Skin of body (tissue), 2 donors: ENCODE measurements around the gene CCDC178. TPM values are rescaled to one million over a fixed set of nuclear protein-coding genes. Genes with fewer than 3 reads are reported as not detected.
"Not testable (repeated sequence)": the region's sequence is repeated elsewhere in the genome, so short reads cannot be mapped to it uniquely, and the experiment has no call there.

Source experiments
- DNase-seq: peaks from one replicate; lab custom pipeline; 2025; lab: John Stamatoyannopoulos, UW
- total RNA-seq: library from RNA; depleted of rRNA; stranded (reverse); fragments of >200 nt; gene quantifications from one replicate; pipeline ENCODE4 v1.2.3, GENCODE V29; 2014

CCDC178 gene
- total RNA-seq, 1 donor from 2014 or later: 0.99 TPM

DNA sequence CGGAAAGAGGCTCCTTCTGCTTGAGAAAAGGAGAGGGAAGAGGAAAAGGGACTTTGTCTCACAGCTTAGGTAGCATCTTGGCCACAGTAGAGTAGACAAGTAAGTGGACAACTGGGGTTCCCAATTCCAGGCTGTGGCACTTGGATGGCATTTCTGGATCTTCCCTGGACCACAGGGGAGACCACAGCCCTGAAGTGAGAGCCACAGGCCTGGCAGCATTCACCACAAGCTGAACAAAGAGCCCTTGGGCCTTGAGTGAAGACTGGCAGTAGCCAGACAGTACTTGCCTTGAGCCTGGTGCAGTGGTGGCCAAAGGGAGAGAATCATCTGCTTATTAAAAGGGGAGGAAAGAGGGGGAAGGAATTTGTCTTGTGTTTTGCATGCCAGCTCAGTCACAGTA lies 441.6 kb downstream of the CCDC178 start:
- no peak for DNase-seq

DNA sequence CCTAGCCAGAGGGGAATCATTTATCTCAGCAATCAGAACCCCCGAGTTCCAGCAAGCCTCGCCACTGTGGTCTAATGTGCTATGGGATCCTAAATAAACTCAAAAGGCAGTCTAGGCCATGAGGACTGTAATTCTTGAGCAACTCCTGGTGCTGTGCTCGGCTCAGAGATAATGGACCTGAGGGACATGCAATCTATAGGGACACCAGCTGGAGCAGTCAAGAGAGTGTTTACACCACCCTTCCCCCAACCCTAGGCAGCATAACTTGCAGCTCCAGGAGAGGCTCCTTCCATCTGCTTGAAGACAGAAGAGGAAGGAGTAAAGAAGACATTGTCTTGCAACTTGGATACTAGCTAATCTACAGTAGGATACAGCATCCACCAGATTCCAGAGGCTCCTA lies 442.2 kb downstream of the CCDC178 start:
- no peak for DNase-seq

DNA sequence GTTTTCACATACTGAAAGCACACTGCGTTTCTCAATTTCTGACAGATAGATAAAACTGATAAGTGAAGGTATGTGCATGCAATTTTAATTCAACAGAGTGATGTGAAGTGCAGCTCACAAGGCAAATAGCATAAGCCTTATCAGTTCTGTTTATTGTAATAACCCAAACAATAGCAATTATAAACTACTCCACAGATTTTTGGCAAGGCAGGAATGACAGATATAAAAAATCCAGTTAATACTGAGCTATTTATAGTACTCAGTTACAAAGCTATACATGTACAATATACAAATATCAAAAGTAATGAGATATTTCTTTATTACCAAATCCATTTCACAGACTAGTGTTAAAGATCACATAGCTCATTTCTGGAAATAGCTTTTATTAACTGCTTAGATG lies 456.8 kb downstream of the CCDC178 start:
- no peak for DNase-seq

GRCh38 chr18:32980896-32981295 lies 459.6 kb downstream of the CCDC178 start:
- DNase-seq: no peak

- no peak for DNase-seq
Observed at GRCh38 chr18:32975501-32975900, 465.0 kb downstream of the CCDC178 start.

- DNase-seq: no peak
Observed at GRCh38 chr18:32975163-32975436, 465.4 kb downstream of the CCDC178 start.

DNA sequence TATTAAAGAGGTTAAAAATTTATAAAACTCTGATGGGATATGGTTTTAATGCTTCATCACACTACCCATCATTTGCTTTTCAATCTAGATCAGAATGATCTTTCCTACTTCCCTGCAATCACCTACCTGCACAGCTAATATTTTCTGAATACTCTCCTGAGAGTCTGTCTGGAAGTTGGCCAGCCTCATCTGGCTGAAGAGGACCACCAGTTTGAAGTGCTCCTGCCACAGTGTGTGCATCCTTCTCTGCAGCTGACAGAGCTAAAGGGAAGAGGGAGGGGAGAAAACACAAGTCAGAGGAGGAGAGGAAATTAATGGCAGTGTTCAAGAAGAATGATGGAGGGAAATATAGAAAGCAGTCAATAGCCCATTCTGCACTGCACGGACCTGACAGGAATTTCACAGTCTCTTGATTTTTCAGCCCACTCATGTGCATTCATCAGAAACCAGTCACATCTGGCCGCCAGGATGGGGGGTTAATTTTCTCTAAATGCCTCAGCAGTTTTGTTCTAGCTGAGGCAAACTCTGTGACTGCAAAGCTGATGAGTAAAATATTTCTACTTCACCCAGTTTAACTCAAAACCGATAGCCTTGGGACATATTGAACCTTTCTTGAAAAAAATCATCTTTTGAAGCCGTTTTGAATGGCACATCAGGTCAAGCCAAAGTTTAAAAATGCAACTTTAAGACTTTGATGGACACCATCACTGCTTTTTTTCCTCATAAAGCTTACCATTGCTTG lies 465.9 kb downstream of the CCDC178 start:
- no peak for DNase-seq

DNA sequence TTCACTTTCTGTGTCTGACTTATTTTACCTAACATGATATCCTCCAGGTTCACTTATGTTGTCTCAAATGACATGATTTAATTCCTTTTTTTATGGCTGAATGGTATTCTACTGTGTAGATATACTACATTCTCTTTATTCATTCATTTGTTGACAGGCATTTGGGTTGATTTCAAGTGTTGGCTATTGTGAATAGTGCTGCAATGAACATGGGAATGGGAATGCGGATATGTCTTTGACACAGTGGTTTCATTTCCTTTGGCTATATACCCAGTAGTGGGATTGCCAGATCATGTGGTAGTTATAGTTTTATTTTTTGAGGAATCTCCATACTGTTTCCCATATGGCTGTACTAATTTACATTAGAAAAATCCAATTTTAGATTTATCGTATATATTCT lies 472.3 kb downstream of the CCDC178 start:
- peak; percentile 58 for DNase-seq

DNA sequence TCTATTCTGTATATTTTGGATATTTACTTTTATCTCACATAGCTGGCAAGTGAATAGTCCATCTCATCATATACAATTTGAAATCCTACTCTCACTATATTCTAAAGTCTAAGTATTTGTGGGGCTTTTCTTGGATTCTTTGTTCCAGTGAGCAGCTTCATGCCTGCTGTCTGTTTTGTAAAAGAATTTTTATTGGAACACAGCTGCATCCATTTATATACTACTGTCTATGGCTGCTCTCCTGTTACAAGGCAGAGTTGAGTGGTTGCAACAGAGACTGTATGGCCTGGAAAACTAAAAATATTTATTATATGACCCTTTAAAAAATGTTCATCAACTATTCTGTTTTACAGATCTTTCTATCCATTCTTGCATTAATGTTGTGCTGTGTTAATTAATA lies 474.4 kb downstream of the CCDC178 start:
- peak; percentile 6 for DNase-seq

DNA sequence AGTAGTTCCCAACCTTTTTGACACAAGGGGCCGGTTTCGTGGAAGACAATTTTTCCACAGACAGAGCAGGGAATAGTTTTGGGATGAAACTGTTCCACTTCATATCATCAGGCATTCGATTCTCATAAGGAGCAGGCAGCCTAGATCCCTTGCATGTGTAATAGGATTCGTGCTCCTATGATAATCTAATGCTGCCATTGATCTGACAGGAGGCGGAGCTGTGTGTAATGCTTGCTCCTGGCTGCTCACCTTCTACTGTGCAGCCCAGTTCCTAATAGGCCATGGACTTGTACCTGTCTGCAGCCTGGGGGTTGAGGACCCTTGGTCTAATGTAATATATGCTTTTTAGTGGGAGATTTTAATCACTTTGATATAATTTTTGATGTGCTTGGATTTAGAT lies 479.0 kb downstream of the CCDC178 start:
- DNase-seq: no peak

GRCh38 chr18:32958746-32959145 lies 481.8 kb downstream of the CCDC178 start:
- no peak for DNase-seq

- peak; percentile 4 for DNase-seq
Observed at GRCh38 chr18:32956591-32957315, 483.8 kb downstream of the CCDC178 start.

- not testable (repeated sequence) for DNase-seq
Observed at GRCh38 chr18:32952318-32952717, 488.2 kb downstream of the CCDC178 start.

- no peak for DNase-seq
Observed at GRCh38 chr18:32937597-32937996, 502.9 kb downstream of the CCDC178 start.

GRCh38 chr18:32937066-32937465 lies 503.5 kb downstream of the CCDC178 start:
- DNase-seq: no peak

- DNase-seq: no peak
Observed at GRCh38 chr18:32934201-32934600, 506.3 kb downstream of the CCDC178 start.

GRCh38 chr18:32930695-32931301 lies 509.7 kb downstream of the CCDC178 start:
- DNase-seq: peak; percentile 3

DNA sequence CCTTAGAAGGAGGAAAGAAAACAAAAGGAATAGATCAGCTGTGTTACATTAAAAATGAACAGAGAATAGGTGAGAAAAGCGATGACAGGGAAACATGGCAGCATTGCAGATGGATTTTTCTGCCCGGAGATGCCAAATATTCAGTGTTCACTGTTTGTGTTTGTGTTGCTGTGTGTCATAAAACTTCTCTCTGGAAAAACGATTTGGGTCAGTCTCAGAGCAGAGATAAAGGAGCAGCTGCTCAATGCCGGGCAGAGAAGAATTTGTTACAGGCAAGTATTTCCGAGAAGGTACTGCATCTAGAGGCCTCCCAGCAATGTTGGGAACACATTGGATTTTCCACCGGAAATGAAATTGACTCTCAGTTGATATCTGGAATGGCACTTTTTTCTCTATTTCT lies 511.3 kb downstream of the CCDC178 start:
- DNase-seq: no peak

- DNase-seq: no peak
Observed at GRCh38 chr18:32922951-32923430, 517.5 kb downstream of the CCDC178 start.

DNA sequence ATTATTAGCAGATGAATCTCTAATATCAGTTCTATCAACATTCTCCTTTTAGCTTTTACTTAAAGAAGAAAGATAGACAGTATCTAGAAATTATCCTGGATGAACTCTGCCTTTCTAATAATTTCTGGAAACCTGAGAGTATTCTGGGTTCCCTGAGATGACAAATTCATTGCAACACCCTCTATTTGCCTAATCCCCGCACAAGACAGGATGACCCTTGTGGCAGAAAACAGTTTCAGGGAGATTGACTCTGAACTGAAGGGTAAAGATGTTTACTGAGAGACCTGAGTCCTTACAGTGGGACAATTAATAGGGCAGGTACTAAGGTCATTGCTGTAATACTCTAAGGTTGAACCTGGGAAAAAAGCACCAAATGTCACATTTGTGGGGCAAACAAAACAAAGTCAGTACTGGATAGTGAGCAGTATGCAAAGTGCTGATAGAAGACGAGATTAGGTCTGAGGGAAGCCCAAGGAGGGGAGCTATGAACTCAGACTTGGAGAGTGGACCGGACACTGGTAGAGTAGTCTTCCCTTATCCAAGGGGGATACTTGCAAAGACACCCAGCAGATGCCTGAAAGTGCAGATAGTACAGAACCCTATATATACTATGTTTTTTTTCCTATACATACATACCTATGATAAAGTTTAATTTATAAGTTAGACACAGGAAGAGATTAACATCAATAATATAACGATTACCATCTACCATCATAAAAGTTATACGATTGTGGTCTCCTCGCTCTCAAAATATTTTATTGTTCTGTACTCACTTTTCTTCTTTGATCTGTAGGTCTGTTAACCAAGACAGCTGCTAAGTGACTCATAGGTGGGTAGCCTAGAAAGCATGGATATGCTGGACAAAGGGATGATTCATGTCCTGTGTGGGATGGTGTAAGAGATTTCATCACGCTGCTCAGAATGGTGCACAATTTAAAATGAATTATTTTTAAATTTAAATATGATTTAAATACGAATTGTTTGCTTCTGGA lies 519.4 kb downstream of the CCDC178 start:
- no peak for DNase-seq

DNA sequence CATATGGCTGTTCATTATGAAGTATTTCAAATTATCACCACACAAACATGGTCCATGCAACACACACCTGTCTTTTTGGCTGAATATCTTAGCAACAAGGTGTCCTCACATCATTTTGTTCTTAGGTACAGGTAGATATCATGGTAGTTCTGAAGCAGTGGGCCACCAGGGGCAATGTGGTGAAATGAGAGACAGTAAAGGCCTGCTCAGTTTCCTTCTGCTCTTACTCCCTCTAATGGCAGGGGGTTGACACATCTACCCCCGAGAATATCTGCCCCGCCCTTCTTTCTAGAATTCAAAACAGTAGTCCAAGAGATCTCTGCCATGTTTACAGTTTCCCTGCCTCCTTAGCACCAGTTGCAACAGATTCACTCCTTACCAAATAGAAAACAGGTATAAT lies 520.7 kb downstream of the CCDC178 start:
- no peak for DNase-seq
